Subcutaneous adipose tissue (tissue), 4 donors: ENCODE results near the gene CPVL. TPM values are rescaled to one million over a fixed set of nuclear protein-coding genes. Genes with fewer than 3 reads are reported as not detected.

ENCODE experiments used
- total RNA-seq, 4 donors: library from RNA; depleted of rRNA; stranded (reverse); fragments of >200 nt; gene quantifications; one replicate each; pipeline ENCODE4 v1.1.0, GENCODE V29; 2016
- TF ChIP-seq, protein P1 (sequence below): fragments of 450-650 bp; IDR thresholded peaks from one replicate; pipeline ENCODE4 v1.5.1; 2016; ENCODE audit warnings: low read depth, mild to moderate bottlenecking, control low read depth, antibody characterized with exemption, moderate library complexity

CPVL gene
- total RNA-seq, 4 donors from 2014 or later = 13.0 to 105 (median 36.5) TPM

DNA sequence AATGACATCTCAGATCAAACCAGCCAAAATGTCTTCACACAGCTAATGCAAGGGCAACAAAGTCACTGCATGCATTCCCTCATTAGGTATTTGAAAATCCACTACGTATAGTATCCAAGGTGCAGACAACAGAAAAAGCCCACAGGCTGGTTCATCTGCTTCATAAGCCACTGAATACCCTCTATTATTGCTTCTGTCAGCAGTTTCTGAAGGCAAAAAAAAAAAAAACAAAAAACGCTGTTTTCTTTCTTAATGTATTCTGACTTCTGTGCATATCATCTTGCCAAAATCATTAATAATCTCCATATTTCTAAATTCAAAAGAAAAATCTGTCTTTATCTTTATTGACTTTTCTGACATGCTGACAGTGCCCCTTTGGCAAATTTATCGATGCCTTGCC, 13.4 kb downstream of the CPVL start:
- TF ChIP-seq, protein P1, sequence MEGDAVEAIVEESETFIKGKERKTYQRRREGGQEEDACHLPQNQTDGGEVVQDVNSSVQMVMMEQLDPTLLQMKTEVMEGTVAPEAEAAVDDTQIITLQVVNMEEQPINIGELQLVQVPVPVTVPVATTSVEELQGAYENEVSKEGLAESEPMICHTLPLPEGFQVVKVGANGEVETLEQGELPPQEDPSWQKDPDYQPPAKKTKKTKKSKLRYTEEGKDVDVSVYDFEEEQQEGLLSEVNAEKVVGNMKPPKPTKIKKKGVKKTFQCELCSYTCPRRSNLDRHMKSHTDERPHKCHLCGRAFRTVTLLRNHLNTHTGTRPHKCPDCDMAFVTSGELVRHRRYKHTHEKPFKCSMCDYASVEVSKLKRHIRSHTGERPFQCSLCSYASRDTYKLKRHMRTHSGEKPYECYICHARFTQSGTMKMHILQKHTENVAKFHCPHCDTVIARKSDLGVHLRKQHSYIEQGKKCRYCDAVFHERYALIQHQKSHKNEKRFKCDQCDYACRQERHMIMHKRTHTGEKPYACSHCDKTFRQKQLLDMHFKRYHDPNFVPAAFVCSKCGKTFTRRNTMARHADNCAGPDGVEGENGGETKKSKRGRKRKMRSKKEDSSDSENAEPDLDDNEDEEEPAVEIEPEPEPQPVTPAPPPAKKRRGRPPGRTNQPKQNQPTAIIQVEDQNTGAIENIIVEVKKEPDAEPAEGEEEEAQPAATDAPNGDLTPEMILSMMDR = no peak

DNA sequence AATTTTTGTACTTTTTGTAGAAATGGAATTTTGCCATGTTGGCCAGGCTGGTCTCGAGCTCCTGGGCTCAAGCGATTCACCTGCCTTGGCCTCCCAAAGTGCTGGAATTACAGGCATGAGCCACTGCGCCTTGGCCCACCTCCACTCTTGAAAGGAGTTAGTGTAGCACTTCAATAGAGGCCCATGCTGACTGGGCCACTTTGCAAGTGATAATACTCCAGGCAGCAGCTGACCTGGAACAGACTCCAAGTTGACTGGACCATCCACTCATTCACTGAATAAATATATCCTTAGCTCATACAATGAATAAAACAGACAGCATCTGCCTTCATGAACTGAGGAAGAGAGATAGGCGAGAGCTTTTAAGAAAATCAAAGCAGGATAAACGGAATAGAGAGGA, 14.7 kb downstream of the CPVL start:
- TF ChIP-seq, protein P1 = no peak

DNA sequence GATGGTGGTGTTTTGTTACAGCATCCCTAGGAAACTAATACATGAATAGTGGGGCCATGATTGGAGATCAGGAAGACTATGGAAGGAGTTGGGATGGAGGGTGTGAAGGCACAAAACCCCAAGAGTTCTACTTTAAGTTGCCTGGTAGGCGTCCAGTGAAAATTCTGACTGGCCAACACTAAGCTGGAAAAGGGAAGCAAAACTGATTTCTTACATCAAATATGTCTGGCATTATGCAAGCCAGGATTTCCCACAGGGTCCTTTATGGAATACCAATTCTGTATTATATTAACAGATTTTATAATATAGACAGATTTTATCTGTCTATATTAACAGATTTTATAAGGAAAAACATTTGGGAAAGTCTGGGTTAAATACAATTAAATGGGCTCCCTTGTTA, 16.2 kb downstream of the CPVL start:
- TF ChIP-seq, protein P1 = no peak

DNA sequence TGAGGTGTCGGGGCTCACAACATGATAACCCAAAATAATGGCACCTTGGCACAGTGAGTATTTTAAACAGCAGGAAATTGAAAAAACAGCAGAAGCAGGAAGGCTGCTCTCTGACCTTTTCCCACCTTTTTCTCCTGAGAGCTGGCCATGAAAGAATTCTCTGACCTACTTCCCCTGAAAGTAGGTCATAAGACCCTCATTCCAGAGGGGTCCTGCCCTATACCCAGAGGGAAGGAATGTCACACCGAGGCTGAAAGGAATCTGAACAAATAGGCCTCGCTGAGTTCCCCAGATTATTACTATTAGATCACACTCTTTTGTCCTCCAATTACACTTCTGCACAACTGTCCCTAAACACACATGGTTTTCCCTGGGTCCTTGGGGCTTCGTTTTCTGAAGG, 18.8 kb downstream of the CPVL start:
- TF ChIP-seq, protein P1 = no peak

DNA sequence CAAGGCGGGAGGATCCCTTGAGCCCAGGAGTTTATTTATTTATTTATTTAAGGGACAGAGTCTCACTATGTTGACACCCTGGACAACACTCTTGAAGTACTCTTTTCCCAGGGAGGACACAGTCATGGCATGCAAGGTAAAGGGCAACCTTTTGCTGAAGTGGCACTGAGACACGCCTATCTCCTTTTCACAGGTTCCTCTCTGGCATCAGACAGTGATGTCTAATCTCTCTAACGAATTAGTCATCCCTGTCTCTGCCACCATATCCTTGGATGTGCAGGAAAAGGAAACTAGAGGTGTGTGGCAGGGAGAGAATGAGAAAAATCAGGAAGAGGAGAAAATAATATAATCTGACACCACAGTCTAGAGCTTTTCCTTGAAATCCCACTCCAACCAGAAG, 19.5 kb downstream of the CPVL start:
- TF ChIP-seq, protein P1 = no peak

DNA sequence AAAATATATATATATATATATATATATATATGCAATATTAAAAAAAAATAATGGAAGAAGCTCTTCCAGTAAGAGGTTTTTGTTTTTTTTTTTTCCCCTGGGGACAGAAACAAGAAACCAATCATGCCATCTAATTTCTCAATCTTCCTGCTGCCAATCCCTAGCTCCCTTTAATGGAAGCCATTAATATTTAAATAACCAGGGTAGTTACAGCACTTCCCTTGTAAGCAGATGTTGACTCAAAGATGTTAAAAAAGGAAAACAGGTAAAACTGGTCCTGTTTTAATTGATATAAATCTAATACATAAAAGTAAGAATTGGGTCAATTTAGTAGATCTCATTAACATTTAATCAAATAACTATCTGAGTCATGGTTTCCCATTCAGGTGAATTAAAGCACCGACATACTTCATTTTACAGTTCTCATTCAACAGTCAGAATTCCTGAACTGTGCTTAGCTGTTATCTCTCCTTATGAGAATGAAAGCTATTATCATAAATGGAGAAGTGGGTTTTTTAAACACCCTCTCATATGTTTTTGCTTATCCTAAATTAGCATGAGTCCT, 22.6 kb downstream of the CPVL start:
- TF ChIP-seq, protein P1 = no peak

DNA sequence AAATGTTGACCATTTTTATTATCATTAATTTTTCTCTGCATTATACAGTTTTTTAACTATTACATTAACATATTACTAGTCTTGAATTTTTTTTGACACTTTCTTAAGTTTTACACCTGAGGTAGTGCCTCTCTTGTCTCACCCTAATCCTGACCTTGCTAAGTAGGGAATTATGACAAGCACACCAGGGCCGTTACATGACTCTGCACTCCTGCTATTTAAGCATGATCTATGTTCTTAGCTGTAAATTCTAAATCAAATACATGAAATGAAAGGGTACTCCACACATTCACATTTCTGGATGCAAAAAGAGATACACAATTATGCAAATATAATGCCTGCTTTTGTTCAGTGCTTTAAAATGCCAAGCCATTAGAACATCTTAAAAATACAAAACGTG, 23.6 kb downstream of the CPVL start:
- TF ChIP-seq, protein P1 = no peak
